Sigmoid colon (tissue), 7 donors: Measurements from ENCODE around the gene LAMP1. TPM values are rescaled to one million over a fixed set of nuclear protein-coding genes. Genes with fewer than 3 reads are reported as not detected.

Source experiments
- DNase-seq: peaks from one replicate; pipeline ENCODE4 v3.0.0-alpha.2; 2019
- H3K27ac ChIP-seq, 4 donors: fragments of 200-600 bp; sonication (generic); one replicate each; pipeline ENCODE4 v1.5.1; 2016 to 2019; ENCODE audit warnings: mild to moderate bottlenecking in 1 of 4
- H3K27me3 ChIP-seq, 3 donors: fragments of 200-600 bp; sonication (generic); one replicate each; pipeline ENCODE4 v1.5.1; 2019; ENCODE audit warnings: mild to moderate bottlenecking in 1 of 3
- H3K36me3 ChIP-seq, 4 donors: fragments of 200-600 bp; sonication (generic); one replicate each; pipeline ENCODE4 v1.5.1; 2016 to 2019
- H3K4me1 ChIP-seq, 4 donors: fragments of 200-600 bp; sonication (generic); one replicate each; pipeline ENCODE4 v1.5.1; 2017 to 2019
- H3K4me3 ChIP-seq, 4 donors: fragments of 200-600 bp; sonication (generic); one replicate each; pipeline ENCODE4 v1.5.1; 2017 to 2019; ENCODE audit warnings: mild to moderate bottlenecking in 2 of 4, moderate library complexity in 1 of 4
- H3K9me3 ChIP-seq, 4 donors: fragments of 200-600 bp in 3 of 4; sonication (generic) in 3 of 4; one replicate each; pipeline versions ENCODE4 v1.5.1 to v1.6.1; 2013 to 2019
- CTCF ChIP-seq, 4 experiments: fragments of 450-650 bp in 3 of 4; fragments of 200-600 bp in 1 of 4; IDR thresholded peaks; one replicate each; pipeline ENCODE4 v1.5.1; 2016 to 2019; ENCODE audit warnings: antibody characterized with exemption in 4 of 4, mild to moderate bottlenecking in 3 of 4, moderate library complexity in 2 of 4
- EP300 ChIP-seq, 4 donors: sonication (generic); formaldehyde crosslinking; IDR thresholded peaks; one replicate each; pipeline ENCODE4 v1.6.1; 2017; ENCODE audit warnings: antibody characterized with exemption in 4 of 4
- POLR2A ChIP-seq, 2 donors: fragments of 450-650 bp; IDR thresholded peaks; one replicate each; pipeline ENCODE4 v1.6.1; 2016; ENCODE audit warnings: antibody characterized with exemption in 2 of 2, mild to moderate bottlenecking in 2 of 2, moderate library complexity in 2 of 2
- POLR2AphosphoS5 ChIP-seq, 4 donors: sonication (generic); formaldehyde crosslinking; IDR thresholded peaks; one replicate each; pipeline ENCODE4 v1.6.1; 2017; ENCODE audit warnings: antibody characterized with exemption in 4 of 4
- WGBS, 2 donors: extraction: QIAGEN DNeasy Blood & Tissue Kit; methylation state at CpG; one replicate each; pipeline ENCODE4 v1.1.7; 2013; 5-methylcytosine and 5-hydroxymethylcytosine counted together
- intact Hi-C: fragments of 100-400 bp; cut with DNase I; formaldehyde crosslinking; loops from one replicate; pipeline ENCODE4 v1.15.1; 2023
- polyA plus RNA-seq, 3 donors: library from polyadenylated mRNA; stranded (reverse); fragments of 200-250 nt; gene quantifications; one replicate each; pipeline ENCODE4 v1.2.3, GENCODE V29; 2013
- total RNA-seq, 4 donors: library from RNA; depleted of rRNA; stranded (reverse); fragments of >200 nt; gene quantifications; one replicate each; pipeline ENCODE4 v1.1.0, GENCODE V29; 2016
- donor health status: healthy with polysubstance abuse.
- donor health status: Bipolar disorder and iron deficiency.
- donor health status: healthy.

Gene LAMP1
- total and polyA plus RNA-seq, 7 donors: 20.4 to 125 (median 86.9) TPM

- 89 to 93% methylated on average over 12 of the region's 12 CpGs for WGBS, 2 donors
- TF ChIP-seq POLR2A (IDR thresholded peaks at IDR 0.05) (no peak), CTCF (IDR thresholded peaks at IDR 0.05) (no peak), POLR2AphosphoS5 (IDR thresholded peaks at IDR 0.05) (no peak), EP300 (IDR thresholded peaks at IDR 0.05) (no peak)
- H3K27me3 ChIP-seq: no peaks in the 10 kb centered on the region
- H3K4me1 ChIP-seq: no peaks in the 10 kb centered on the region
- H3K27ac ChIP-seq: no peak overlapping the region
- DNase-seq: no peak
- intact Hi-C loops: no loop called here
- H3K36me3 ChIP-seq: peaks cover 15 to 70% (median 31%) of the 10 kb centered on the region in 4 donors
- no peak overlapping the region for H3K4me3 ChIP-seq
- no peaks in the 10 kb centered on the region for H3K9me3 ChIP-seq
Measured at GRCh38 chr13:113317031-113317430, 20.0 kb downstream of the LAMP1 start.

DNA sequence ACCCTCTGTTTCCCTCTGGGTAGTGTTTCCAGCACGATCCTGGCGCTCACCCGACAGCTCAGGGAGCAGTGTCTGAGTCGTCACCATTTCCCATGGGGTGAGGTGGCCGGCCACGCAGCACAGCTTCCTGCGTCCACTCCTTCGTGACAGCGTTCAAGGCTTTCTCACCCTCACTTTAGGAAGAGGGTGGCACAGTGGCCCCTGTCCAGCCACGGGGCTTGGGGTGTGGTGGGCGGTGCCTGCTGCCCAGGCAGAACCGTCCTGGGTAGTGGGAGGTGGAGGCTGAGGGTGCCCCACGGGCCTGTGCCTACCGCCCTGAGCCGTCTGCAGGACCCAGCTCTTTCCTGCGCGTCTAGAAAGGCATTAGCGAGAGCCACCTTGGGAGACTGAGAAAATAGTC, 21.9 kb downstream of the LAMP1 start:
- 91 to 94% methylated on average over 18 of the region's 18 CpGs for WGBS, 2 donors
- DNase-seq: peak; percentile 41
- H3K27me3 ChIP-seq: no peaks in the 10 kb centered on the region
- H3K4me3 ChIP-seq: no peak overlapping the region
- H3K36me3 ChIP-seq: peaks cover 22 to 75% (median 40%) of the 10 kb centered on the region in 4 donors
- TF ChIP-seq CTCF (IDR thresholded peaks at IDR 0.05) (no peak), POLR2A (IDR thresholded peaks at IDR 0.05) (no peak), EP300 (IDR thresholded peaks at IDR 0.05) (no peak), POLR2AphosphoS5 (IDR thresholded peaks at IDR 0.05) (no peak)
- intact Hi-C loops: no loop called here
- H3K27ac ChIP-seq: no peak overlapping the region
- H3K4me1 ChIP-seq: no peaks in the 10 kb centered on the region
- no peaks in the 10 kb centered on the region for H3K9me3 ChIP-seq

DNA sequence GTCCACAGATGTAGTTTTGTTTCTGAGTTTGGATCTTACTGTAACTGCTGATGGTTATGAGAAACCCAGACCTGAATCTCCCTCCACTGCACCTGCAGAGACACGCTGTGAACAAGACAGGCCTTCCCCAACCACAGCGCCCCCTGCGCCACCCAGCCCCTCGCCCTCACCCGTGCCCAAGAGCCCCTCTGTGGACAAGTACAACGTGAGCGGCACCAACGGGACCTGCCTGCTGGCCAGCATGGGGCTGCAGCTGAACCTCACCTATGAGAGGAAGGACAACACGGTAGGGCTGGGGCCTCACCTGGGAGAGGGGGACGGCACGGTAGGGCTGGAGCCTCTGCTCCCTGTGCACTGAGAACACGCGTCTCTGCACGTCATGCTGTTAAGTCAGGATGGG, 22.3 kb downstream of the LAMP1 start:
- TF ChIP-seq CTCF (IDR thresholded peaks at IDR 0.05) (no peak), POLR2AphosphoS5 (IDR thresholded peaks at IDR 0.05) (no peak), EP300 (IDR thresholded peaks at IDR 0.05) (no peak), POLR2A (IDR thresholded peaks at IDR 0.05) (no peak)
- no peaks in the 10 kb centered on the region for H3K4me1 ChIP-seq
- peaks cover 25 to 79% (median 42%) of the 10 kb centered on the region in 4 donors for H3K36me3 ChIP-seq
- intact Hi-C loops: no loop called here
- H3K27ac ChIP-seq: no peak overlapping the region
- no peaks in the 10 kb centered on the region for H3K27me3 ChIP-seq
- 94 to 97% methylated on average over 14 of the region's 14 CpGs for WGBS, 2 donors
- H3K9me3 ChIP-seq: no peaks in the 10 kb centered on the region
- DNase-seq: no peak
- H3K4me3 ChIP-seq: no peak overlapping the region

GRCh38 chr13:113320226-113320875, 23.3 kb downstream of the LAMP1 start:
- no peaks in the 10 kb centered on the region for H3K4me1 ChIP-seq
- H3K9me3 ChIP-seq: no peaks in the 10 kb centered on the region
- H3K27ac ChIP-seq: no peak overlapping the region
- H3K4me3 ChIP-seq: no peak overlapping the region
- no peak for DNase-seq
- TF ChIP-seq POLR2A (IDR thresholded peaks at IDR 0.05): no peak
- TF ChIP-seq POLR2AphosphoS5 (IDR thresholded peaks at IDR 0.05): no peak
- no peak for TF ChIP-seq CTCF (IDR thresholded peaks at IDR 0.05)
- no peak for TF ChIP-seq EP300 (IDR thresholded peaks at IDR 0.05)
- 95 to 96% methylated on average over 19 of the region's 19 CpGs for WGBS, 2 donors
- H3K27me3 ChIP-seq: no peaks in the 10 kb centered on the region
- intact Hi-C loops: no loop called here
- H3K36me3 ChIP-seq: peaks cover 25 to 85% (median 43%) of the 10 kb centered on the region in 4 donors

DNA sequence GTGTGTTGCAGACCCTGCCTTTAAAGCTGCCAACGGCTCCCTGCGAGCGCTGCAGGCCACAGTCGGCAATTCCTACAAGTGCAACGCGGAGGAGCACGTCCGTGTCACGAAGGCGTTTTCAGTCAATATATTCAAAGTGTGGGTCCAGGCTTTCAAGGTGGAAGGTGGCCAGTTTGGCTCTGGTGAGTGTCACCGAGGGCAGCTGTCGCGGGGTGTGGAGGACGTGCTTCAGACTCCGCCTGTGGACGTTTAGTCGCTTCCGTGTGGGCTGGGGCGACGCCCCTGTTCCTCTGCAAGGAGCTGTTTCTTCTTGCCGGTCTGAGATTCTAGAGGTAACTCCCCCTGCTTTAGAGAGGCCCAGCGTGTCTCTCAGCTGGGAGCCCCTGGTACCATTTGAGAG, 24.5 kb downstream of the LAMP1 start:
- H3K9me3 ChIP-seq: no peaks in the 10 kb centered on the region
- H3K4me1 ChIP-seq: no peaks in the 10 kb centered on the region
- H3K36me3 ChIP-seq: peaks cover 25 to 84% (median 43%) of the 10 kb centered on the region in 4 donors
- WGBS, 2 donors: 89 to 90% methylated on average over 22 of the region's 22 CpGs
- no peak overlapping the region for H3K27ac ChIP-seq
- no peaks in the 10 kb centered on the region for H3K27me3 ChIP-seq
- H3K4me3 ChIP-seq: no peak overlapping the region
- TF ChIP-seq EP300 (IDR thresholded peaks at IDR 0.05) (no peak), CTCF (IDR thresholded peaks at IDR 0.05) (no peak), POLR2A (IDR thresholded peaks at IDR 0.05) (no peak), POLR2AphosphoS5 (IDR thresholded peaks at IDR 0.05) (no peak)
- no peak for DNase-seq
- intact Hi-C loops: no loop called here
